Ovary (tissue), 9 donors: ENCODE data around the gene PLLP. TPM values are rescaled to one million over a fixed set of nuclear protein-coding genes. Genes with fewer than 3 reads are reported as not detected.
"Not testable (repeated sequence)": the region's sequence is repeated elsewhere in the genome, so short reads cannot be mapped to it uniquely, and the experiment has no call there.

ENCODE experiments used
- DNase-seq, 5 donors: peaks; one replicate each; pipeline ENCODE4 v3.0.0-alpha.2; 2019 to 2020
- H3K27ac ChIP-seq, 2 donors: fragments of 200-600 bp; one replicate each; pipeline versions ENCODE4 v1.5.1 to v1.8.0; 2019 to 2022
- H3K27me3 ChIP-seq: fragments of 200-600 bp; one replicate; pipeline ENCODE4 v1.8.0; 2022
- H3K36me3 ChIP-seq: fragments of 200-600 bp; sonication (generic); one replicate; pipeline ENCODE4 v1.5.1; 2019
- H3K4me1 ChIP-seq: one replicate; pipeline ENCODE4 v1.8.1; 2013; ENCODE audit warnings: mild to moderate bottlenecking, moderate library complexity; ENCODE audit not compliant: insufficient read depth
- H3K4me3 ChIP-seq: fragments of 200-600 bp; sonication (generic); one replicate; pipeline ENCODE4 v1.5.1; 2017
- H3K9me3 ChIP-seq, 2 donors: fragments of 200-600 bp in 1 of 2; sonication (generic) in 1 of 2; one replicate each; pipeline versions ENCODE4 v1.5.1 to v1.8.1; 2013 to 2019; ENCODE audit warnings: mild to moderate bottlenecking in 1 of 2, moderate library complexity in 1 of 2
- CTCF ChIP-seq, 3 donors: fragments of 450-650 bp in 2 of 3; fragments of 200-600 bp in 1 of 3; IDR thresholded peaks; one replicate each; pipeline versions ENCODE4 v1.5.1 to v1.8.0; 2016 to 2022; ENCODE audit warnings: antibody characterized with exemption in 3 of 3, mild to moderate bottlenecking in 1 of 3
- EP300 ChIP-seq: sonication (generic); formaldehyde crosslinking; IDR thresholded peaks from one replicate; pipeline ENCODE4 v1.6.1; 2017; ENCODE audit warnings: antibody characterized with exemption
- POLR2A ChIP-seq: fragments of 450-650 bp; IDR thresholded peaks from one replicate; pipeline ENCODE4 v1.6.1; 2017; ENCODE audit warnings: antibody characterized with exemption, mild to moderate bottlenecking, moderate library complexity
- WGBS, 3 donors: extraction: QIAGEN DNeasy Blood & Tissue Kit in 1 of 3; methylation state at CpG; one replicate each; pipeline versions ENCODE4 v1.1.5 to v1.1.7; 2013 to 2017; 5-methylcytosine and 5-hydroxymethylcytosine counted together
- intact Hi-C, 4 donors: fragments of 100-400 bp; cut with DNase I; formaldehyde crosslinking; loops; one replicate each; pipeline versions ENCODE4 v1.11.0 to v1.15.1; 2022 to 2023
- polyA plus RNA-seq, 2 donors: library from polyadenylated mRNA; stranded (reverse); fragments of 200-250 nt in 1 of 2; fragments of 350-450 nt in 1 of 2; fragmentation: Illumina TruSeq in 1 of 2; extraction: RNeasy Lipid Tissue Mini Kit (QIAGEN cat#74804) in 1 of 2; gene quantifications; one replicate each; pipeline ENCODE4 v1.2.3, GENCODE V29; 2013 to 2014
- total RNA-seq, 7 donors: library from RNA; depleted of rRNA in 2 of 7; stranded (reverse); fragments of >200 nt in 2 of 7; fragmentation: NEBNext Ultra II Directional in 3 of 7; extraction: Animal tissue kit (Norgen Biotek cat#: 25700) in 3 of 7; gene quantifications; one replicate each; pipeline versions ENCODE4 v1.1.0 to v1.2.4, GENCODE V29; 2016 to 2023
- donor health status: DM: no; HTN: no; CAD: no; lungs with moderate emphysema.
- donor health status: DM: no; HTN: no; CAD: no.
- donor health status: Bipolar disorder and iron deficiency.
- donor health status: DM: yes; HTN: yes; CAD: no.
- donor health status: DM: no; HTN: no; CAD: no.
- donor health status: DM: yes; HTN: yes; CAD: no.

Gene PLLP
- total and polyA plus RNA-seq, 9 donors: 0.94 to 54.2 (median 4.0) TPM

DNA sequence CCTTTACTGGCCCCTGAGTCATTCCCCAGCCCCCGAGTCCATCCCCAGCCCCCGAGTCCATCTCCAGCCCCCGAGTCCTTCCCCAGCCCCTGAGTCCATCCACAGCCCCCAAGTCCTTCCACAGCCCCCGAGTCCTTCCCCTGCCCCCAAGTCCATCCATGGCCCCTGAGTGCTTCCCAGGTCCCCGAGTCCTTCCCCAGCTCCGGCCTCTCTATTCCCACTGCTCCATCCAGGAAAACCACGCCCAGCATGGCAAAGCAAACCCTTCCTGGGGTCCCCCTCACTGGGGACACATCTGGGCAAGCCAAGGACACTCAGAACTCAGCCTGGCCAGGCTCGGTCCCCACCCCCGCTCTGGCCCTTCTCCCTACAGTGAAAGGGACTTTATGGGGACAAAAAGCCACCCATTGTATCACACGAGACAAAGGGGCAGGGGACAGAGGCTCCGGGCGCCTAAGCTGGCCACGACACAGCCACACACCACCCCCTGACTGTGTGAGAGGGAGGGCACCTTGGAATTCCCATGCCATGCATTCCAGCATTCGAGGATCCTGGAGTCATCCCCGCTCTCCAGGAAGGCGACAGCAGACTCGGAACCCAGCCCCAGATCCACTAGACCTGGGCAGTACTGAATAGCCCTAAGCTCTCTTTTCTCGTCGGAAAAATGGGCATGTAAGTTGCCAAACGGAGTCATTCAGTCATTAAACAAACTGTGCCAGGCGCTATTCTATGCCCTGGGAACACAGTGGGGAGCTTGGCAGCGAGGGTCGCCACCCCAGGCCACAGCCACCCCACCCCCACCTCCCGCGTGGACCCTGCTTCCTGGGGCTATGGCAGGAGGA is 14.0 kb downstream of the PLLP start:
- H3K27ac ChIP-seq: no peak overlapping the region
- H3K4me3 ChIP-seq: no peak overlapping the region
- no peaks in the 10 kb centered on the region for H3K9me3 ChIP-seq
- TF ChIP-seq CTCF (IDR thresholded peaks at IDR 0.05) (no peak), EP300 (no peak), POLR2A (no peak)
- no peaks in the 10 kb centered on the region for H3K27me3 ChIP-seq
- whole genome bisulfite sequencing, 3 donors: 77 to 80% (median 79%) methylated on average over 25 of the region's 25 CpGs
- intact Hi-C loops: no loop called here
- DNase-seq: no peak
- no peaks in the 10 kb centered on the region for H3K4me1 ChIP-seq
- H3K36me3 ChIP-seq: no peaks in the 10 kb centered on the region

- no peaks in the 10 kb centered on the region for H3K36me3 ChIP-seq
- TF ChIP-seq CTCF (IDR thresholded peaks at IDR 0.05) (no peak), POLR2A (no peak), EP300 (no peak)
- H3K27ac ChIP-seq: no peak overlapping the region
- H3K4me3 ChIP-seq: no peak overlapping the region
- H3K27me3 ChIP-seq: no peaks in the 10 kb centered on the region
- no peak for DNase-seq
- H3K9me3 ChIP-seq: no peaks in the 10 kb centered on the region
- WGBS, 3 donors: 54 to 59% (median 57%) methylated on average over 14 of the region's 14 CpGs
- intact Hi-C loops: no loop called here
- no peaks in the 10 kb centered on the region for H3K4me1 ChIP-seq
Observed at GRCh38 chr16:57268804-57269800, 15.4 kb downstream of the PLLP start.

GRCh38 chr16:57267343-57267742 is 17.1 kb downstream of the PLLP start:
- not testable (repeated sequence) for H3K4me1 ChIP-seq, H3K27ac ChIP-seq
- WGBS, 3 donors: 43 to 61% (median 59%) methylated on average over 2 of the region's 2 CpGs

GRCh38 chr16:57266531-57267260 is 17.8 kb downstream of the PLLP start:
- no peaks in the 10 kb centered on the region for H3K27me3 ChIP-seq
- no peak for DNase-seq
- no peak overlapping the region for H3K27ac ChIP-seq
- H3K36me3 ChIP-seq: no peaks in the 10 kb centered on the region
- TF ChIP-seq CTCF (IDR thresholded peaks at IDR 0.05): no peak
- TF ChIP-seq EP300: no peak
- no peak for TF ChIP-seq POLR2A
- intact Hi-C loops: no loop called here
- no peaks in the 10 kb centered on the region for H3K4me1 ChIP-seq
- no peak overlapping the region for H3K4me3 ChIP-seq
- H3K9me3 ChIP-seq: no peaks in the 10 kb centered on the region
- WGBS, 3 donors: 20 to 32% (median 26%) methylated on average over 6 of the region's 6 CpGs

More at GRCh38 chr16:57267343-57267742, 17.1 kb downstream of the PLLP start:
- H3K27me3 ChIP-seq, H3K4me3 ChIP-seq, intact Hi-C loops, DNase-seq, H3K9me3 ChIP-seq, H3K36me3 ChIP-seq: not testable (repeated sequence)
